Testis (tissue), 3 donors: Measurements from ENCODE around the gene CTDP1. TPM values are rescaled to one million over a fixed set of nuclear protein-coding genes. Genes with fewer than 3 reads are reported as not detected.

ENCODE experiments used
- DNase-seq: peaks from one replicate; pipeline ENCODE4 v3.0.0-alpha.2; 2019
- H3K27ac ChIP-seq, 2 donors: fragments of 200-600 bp; sonication (generic); one replicate each; pipeline ENCODE4 v1.5.1; 2019
- H3K27me3 ChIP-seq: fragments of 200-600 bp; sonication (generic); one replicate; pipeline ENCODE4 v1.5.1; 2019
- H3K36me3 ChIP-seq: fragments of 200-600 bp; sonication (generic); one replicate; pipeline ENCODE4 v1.5.1; 2017; ENCODE audit warnings: low read depth; ENCODE audit errors: missing control alignments
- H3K4me1 ChIP-seq: fragments of 200-600 bp; sonication (generic); one replicate; pipeline ENCODE4 v1.5.1; 2019
- H3K4me3 ChIP-seq, 2 donors: fragments of 200-600 bp; sonication (generic); one replicate each; pipeline ENCODE4 v1.5.1; 2017 to 2019
- H3K9me3 ChIP-seq: fragments of 200-600 bp; sonication (generic); one replicate; pipeline ENCODE4 v1.5.1; 2017
- POLR2A ChIP-seq: fragments of 450-650 bp; IDR thresholded peaks from one replicate; pipeline ENCODE4 v1.6.1; 2017; ENCODE audit warnings: antibody characterized with exemption, mild to moderate bottlenecking, moderate library complexity
- WGBS, 2 donors: methylation state at CpG; one replicate each; pipeline ENCODE4 v1.1.5; 2018; 5-methylcytosine and 5-hydroxymethylcytosine counted together
- intact Hi-C: fragments of 100-400 bp; cut with DNase I; formaldehyde crosslinking; loops from one replicate; pipeline ENCODE4 v1.15.1; 2023; ENCODE audit warnings: low total_unique reads
- polyA plus RNA-seq: library from polyadenylated mRNA; stranded (reverse); fragments of 350-450 nt; fragmentation: Illumina TruSeq; extraction: RNeasy Lipid Tissue Mini Kit (QIAGEN cat#74804); gene quantifications from one replicate; pipeline ENCODE4 v1.2.3, GENCODE V29; 2014; ENCODE audit warnings: low read depth, low replicate concordance; ENCODE audit not compliant: insufficient read depth
- total RNA-seq, 2 donors: library from RNA; depleted of rRNA; stranded (reverse); fragments of >200 nt; gene quantifications; one replicate each; pipeline ENCODE4 v1.2.3, GENCODE V29; 2016
- TF ChIP-seq, protein P1 (sequence below), 3 experiments: fragments of 450-650 bp in 2 of 3; fragments of 200-600 bp in 1 of 3; sonication (generic) in 1 of 3; IDR thresholded peaks; one replicate each; pipeline ENCODE4 v1.5.1; 2016 to 2019; ENCODE audit warnings: antibody characterized with exemption in 3 of 3, mild to moderate bottlenecking in 2 of 3, moderate library complexity in 1 of 3

Gene CTDP1
- total and polyA plus RNA-seq, 3 donors from 2014 or later, result 41.0 to 51.0 (median 47.2) TPM

DNA sequence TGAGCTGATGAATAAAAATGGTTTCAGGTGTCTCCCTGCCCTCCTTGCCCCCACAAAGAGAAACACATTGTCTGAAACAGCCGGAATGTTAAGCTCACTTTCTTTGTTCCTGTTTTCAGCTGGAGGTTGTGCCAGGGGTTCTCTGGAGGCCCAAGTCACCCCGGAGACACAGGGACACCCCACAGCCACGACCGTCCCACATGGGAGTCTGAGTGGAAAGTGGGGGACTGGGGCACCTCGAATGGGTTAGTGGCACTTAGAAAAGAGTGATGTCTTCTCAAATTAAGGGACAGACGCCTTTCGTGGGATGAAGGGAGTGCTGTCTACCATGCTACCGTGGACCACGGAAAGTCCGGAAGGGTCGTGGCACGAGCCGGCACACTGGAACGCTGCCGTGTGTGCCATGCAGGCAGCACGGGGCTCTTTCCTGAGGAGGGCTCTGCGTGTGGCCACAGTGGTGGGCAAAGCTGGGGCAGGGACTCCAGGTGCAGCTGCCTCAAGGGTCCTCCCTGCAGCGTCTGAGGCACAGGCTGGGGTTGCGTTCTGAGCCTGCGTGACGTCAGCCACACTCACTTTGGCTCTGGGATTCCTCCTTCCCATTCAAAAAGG lies 39.4 kb upstream of the CTDP1 start:
- DNase-seq, result no peak
- Histone ChIP-seq H3K4me3 (no peak overlapping the region), H3K9me3 (no peaks in the 10 kb centered on the region), H3K27me3 (no peaks in the 10 kb centered on the region), H3K36me3 (no peaks in the 10 kb centered on the region), H3K27ac (no peak overlapping the region), H3K4me1 (no peaks in the 10 kb centered on the region)
- WGBS, 2 donors, result 94% methylated on average over 17 to 21 of the region's 21 CpGs
- no peak for TF ChIP-seq POLR2A
- TF ChIP-seq, protein P1, sequence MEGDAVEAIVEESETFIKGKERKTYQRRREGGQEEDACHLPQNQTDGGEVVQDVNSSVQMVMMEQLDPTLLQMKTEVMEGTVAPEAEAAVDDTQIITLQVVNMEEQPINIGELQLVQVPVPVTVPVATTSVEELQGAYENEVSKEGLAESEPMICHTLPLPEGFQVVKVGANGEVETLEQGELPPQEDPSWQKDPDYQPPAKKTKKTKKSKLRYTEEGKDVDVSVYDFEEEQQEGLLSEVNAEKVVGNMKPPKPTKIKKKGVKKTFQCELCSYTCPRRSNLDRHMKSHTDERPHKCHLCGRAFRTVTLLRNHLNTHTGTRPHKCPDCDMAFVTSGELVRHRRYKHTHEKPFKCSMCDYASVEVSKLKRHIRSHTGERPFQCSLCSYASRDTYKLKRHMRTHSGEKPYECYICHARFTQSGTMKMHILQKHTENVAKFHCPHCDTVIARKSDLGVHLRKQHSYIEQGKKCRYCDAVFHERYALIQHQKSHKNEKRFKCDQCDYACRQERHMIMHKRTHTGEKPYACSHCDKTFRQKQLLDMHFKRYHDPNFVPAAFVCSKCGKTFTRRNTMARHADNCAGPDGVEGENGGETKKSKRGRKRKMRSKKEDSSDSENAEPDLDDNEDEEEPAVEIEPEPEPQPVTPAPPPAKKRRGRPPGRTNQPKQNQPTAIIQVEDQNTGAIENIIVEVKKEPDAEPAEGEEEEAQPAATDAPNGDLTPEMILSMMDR (IDR thresholded peaks at IDR 0.05), result no peak
- intact Hi-C loops, result loop anchor here (5.0 kb wide), 1 partner anchor 258 kb away; no protein-coding TSS in a partner anchor

DNA sequence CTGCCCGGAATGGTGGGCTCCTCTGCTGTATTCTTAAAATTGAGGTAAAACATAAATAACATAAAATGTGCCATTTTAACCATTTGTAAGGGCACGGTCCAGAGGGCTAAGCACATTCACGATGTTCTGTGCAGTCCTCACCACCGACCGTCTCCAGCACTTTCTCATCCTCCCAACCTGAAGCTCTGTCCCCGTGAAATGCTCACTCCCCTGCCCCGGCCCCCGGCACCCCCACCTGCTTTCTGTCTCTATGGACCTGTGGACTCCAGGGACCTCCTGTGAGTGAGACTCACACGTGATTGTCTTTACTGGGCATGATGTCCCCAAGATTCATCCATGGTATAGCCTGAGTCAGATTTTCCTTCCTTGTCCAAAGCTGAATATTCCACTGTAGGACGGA lies 38.7 kb upstream of the CTDP1 start:
- H3K4me1 ChIP-seq, result no peaks in the 10 kb centered on the region
- no peaks in the 10 kb centered on the region for H3K9me3 ChIP-seq
- no peak overlapping the region for H3K27ac ChIP-seq
- H3K4me3 ChIP-seq, result no peak overlapping the region
- DNase-seq, result no peak
- H3K36me3 ChIP-seq, result no peaks in the 10 kb centered on the region
- WGBS, 2 donors, result 93% methylated on average over 9 to 10 of the region's 10 CpGs
- TF ChIP-seq, protein P1 (IDR thresholded peaks at IDR 0.05), result no peak
- no peak for TF ChIP-seq POLR2A
- no peaks in the 10 kb centered on the region for H3K27me3 ChIP-seq
- intact Hi-C loops, result loop anchor here (5.0 kb wide), 1 partner anchor 259 kb away; no protein-coding TSS in a partner anchor

DNA sequence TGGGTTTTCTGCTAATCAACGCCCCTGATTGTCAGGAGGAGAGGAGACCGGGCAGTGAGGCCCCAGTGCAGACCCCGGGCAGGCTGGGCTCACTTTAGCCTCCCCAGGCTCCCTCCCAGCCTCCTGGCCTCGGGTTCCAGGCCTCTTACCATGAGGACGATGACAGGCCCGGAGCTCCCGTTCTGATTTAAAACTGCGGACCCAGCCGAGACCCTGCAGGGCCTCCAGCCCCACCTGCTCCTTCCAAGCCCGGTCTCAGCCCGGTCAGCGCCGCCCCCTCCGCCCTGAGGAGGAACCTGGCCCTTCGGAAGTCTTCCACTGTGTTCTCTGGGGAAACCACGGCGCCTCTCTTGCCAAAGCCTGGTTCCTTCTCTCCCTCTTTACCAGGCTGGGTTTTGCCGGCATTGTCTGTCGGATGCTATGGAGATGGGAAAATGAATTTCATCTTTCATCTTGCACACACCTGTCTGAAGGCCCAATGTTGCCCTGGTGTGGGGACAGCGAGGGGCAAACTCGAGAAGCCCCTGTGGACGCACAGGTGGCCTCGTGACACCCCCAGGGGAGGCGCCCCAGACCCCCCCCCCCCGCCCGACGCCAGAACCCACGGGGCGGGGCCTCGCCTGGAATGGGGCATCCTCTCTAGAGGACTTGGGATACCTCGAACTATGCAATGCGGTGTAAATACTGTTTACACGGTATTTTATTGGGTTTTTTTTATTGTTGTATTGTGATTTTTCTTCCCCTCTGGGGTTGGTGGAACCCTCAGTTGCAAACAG lies 37.7 kb upstream of the CTDP1 start:
- Histone ChIP-seq H3K27me3 (no peaks in the 10 kb centered on the region), H3K4me1 (no peaks in the 10 kb centered on the region), H3K36me3 (no peaks in the 10 kb centered on the region), H3K27ac (no peak overlapping the region), H3K4me3 (no peak overlapping the region), H3K9me3 (no peaks in the 10 kb centered on the region)
- 93 to 95% methylated on average over 28 to 33 of the region's 33 CpGs for WGBS, 2 donors
- TF ChIP-seq, protein P1 (IDR thresholded peaks at IDR 0.05), result no peak
- no peak for TF ChIP-seq POLR2A
- intact Hi-C loops, result loop anchor here (5.0 kb wide), 1 partner anchor 260 kb away; no protein-coding TSS in a partner anchor
- DNase-seq, result no peak

DNA sequence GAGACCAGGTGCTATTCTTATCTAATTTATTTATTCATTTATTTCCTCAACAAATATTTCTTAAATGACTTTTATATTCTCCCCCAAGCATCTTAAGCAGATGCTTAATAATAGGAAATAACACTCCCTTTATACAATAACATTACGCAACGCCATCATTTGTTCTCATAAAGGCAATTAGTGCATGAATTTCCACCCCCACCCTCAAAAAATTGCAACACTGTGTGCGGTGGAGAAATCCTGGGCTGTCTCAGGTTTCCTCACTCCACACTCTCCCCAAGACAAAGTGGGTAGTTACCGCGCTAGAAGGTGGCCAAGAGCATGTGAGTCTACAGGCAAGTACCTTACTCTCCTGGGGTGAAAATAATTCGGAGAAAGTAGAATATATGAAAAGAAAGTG lies 37.0 kb upstream of the CTDP1 start:
- no peak overlapping the region for H3K27ac ChIP-seq
- H3K9me3 ChIP-seq, result no peaks in the 10 kb centered on the region
- DNase-seq, result no peak
- 86 to 87% methylated on average over 6 of the region's 6 CpGs for WGBS, 2 donors
- intact Hi-C loops, result loop anchor here (5.0 kb wide), 1 partner anchor 260 kb away; no protein-coding TSS in a partner anchor
- no peak for TF ChIP-seq POLR2A
- TF ChIP-seq, protein P1 (IDR thresholded peaks at IDR 0.05), result no peak
- no peaks in the 10 kb centered on the region for H3K27me3 ChIP-seq
- no peaks in the 10 kb centered on the region for H3K4me1 ChIP-seq
- H3K36me3 ChIP-seq, result no peaks in the 10 kb centered on the region
- no peak overlapping the region for H3K4me3 ChIP-seq
